NT2/D1 (cell line): ENCODE results near the gene PPP1R17.
A peak's percentile ranks its signal among the peaks of the same experiment; 100 is the strongest.

Experiments
- DNase-seq: peaks from one replicate; pipeline ENCODE4 v3.0.0-alpha.2; 2011; ENCODE audit warnings: low read depth, low spot score
- H3K27me3 ChIP-seq: 2 replicates; pipeline ENCODE4 v1.6.0; 2011; ENCODE audit warnings: mild to moderate bottlenecking; ENCODE audit not compliant: insufficient read length, insufficient read depth
- H3K36me3 ChIP-seq: 2 replicates; pipeline ENCODE4 v1.6.1; 2011; ENCODE audit warnings: mild to moderate bottlenecking, low read length, mixed read lengths; ENCODE audit not compliant: insufficient read depth, insufficient read length
- H3K4me1 ChIP-seq: 2 replicates; pipeline ENCODE4 v1.5.1; 2011; ENCODE audit not compliant: insufficient read depth, insufficient read length
- H3K4me3 ChIP-seq: 2 replicates; pipeline ENCODE4 v1.5.1; 2011; ENCODE audit warnings: low read depth; ENCODE audit not compliant: insufficient read length
- H3K9ac ChIP-seq: 2 replicates; pipeline ENCODE4 v1.6.0; 2011; ENCODE audit warnings: low read depth; ENCODE audit not compliant: insufficient read length
- H3K9me3 ChIP-seq: 2 replicates; pipeline ENCODE4 v1.5.1; 2011; ENCODE audit warnings: mild to moderate bottlenecking, low read length; ENCODE audit not compliant: insufficient read depth
- SUZ12 ChIP-seq: IDR thresholded peaks from 2 replicates; pipeline ENCODE4 v1.6.1; 2011; ENCODE audit not compliant: insufficient read length, insufficient read depth; ENCODE audit errors: extremely low read depth
- YY1 ChIP-seq: IDR thresholded peaks from 2 replicates; pipeline ENCODE4 v1.6.1; 2011; ENCODE audit not compliant: insufficient read length, insufficient read depth
- ZNF274 ChIP-seq: IDR thresholded peaks from 2 replicates; pipeline ENCODE4 v1.6.1; 2011; ENCODE audit warnings: mild to moderate bottlenecking, low read depth, low read length

The PPP1R17 gene

GRCh38 chr7:31651234-31652062, 35.6 kb upstream of the PPP1R17 start:
- no peaks in the 10 kb centered on the region for H3K27me3 ChIP-seq
- peak; percentile 76 for DNase-seq
- TF ChIP-seq SUZ12: no peak
- no peak for TF ChIP-seq ZNF274
- TF ChIP-seq YY1: no peak
- H3K4me1 ChIP-seq: peaks cover 3% of the 10 kb centered on the region
- no peaks in the 10 kb centered on the region for H3K36me3 ChIP-seq
- H3K9ac ChIP-seq: no peak overlapping the region
- no peaks in the 10 kb centered on the region for H3K9me3 ChIP-seq
- H3K4me3 ChIP-seq: no peak overlapping the region

- Histone ChIP-seq H3K27me3 (no peaks in the 10 kb centered on the region), H3K4me1 (peaks cover 3% of the 10 kb centered on the region), H3K36me3 (no peaks in the 10 kb centered on the region), H3K4me3 (no peak overlapping the region), H3K9ac (no peak overlapping the region), H3K9me3 (no peaks in the 10 kb centered on the region)
- DNase-seq: no peak
- TF ChIP-seq YY1: no peak
- no peak for TF ChIP-seq ZNF274
- TF ChIP-seq SUZ12: no peak
These were observed 35.0 kb upstream of the PPP1R17 start for GRCh38 chr7:31652063-31652326.

GRCh38 chr7:31663072-31663471, 23.9 kb upstream of the PPP1R17 start:
- H3K27me3 ChIP-seq: no peaks in the 10 kb centered on the region
- DNase-seq: no peak
- H3K9ac ChIP-seq: no peak overlapping the region
- no peaks in the 10 kb centered on the region for H3K4me1 ChIP-seq
- H3K9me3 ChIP-seq: peaks cover 6% of the 10 kb centered on the region; the same call in 1 of the 2 replicates
- no peaks in the 10 kb centered on the region for H3K36me3 ChIP-seq
- TF ChIP-seq SUZ12 (no peak), YY1 (no peak), ZNF274 (no peak)
- no peak overlapping the region for H3K4me3 ChIP-seq

GRCh38 chr7:31664890-31665289, 22.1 kb upstream of the PPP1R17 start:
- Histone ChIP-seq H3K4me1 (no peaks in the 10 kb centered on the region), H3K9ac (no peak overlapping the region), H3K36me3 (no peaks in the 10 kb centered on the region), H3K27me3 (no peaks in the 10 kb centered on the region), H3K4me3 (no peak overlapping the region), H3K9me3 (peaks cover 8% of the 10 kb centered on the region; the same call in 1 of the 2 replicates)
- no peak for TF ChIP-seq ZNF274
- DNase-seq: no peak

GRCh38 chr7:31665546-31665945, 21.5 kb upstream of the PPP1R17 start:
- no peak for DNase-seq
- Histone ChIP-seq H3K4me1 (no peaks in the 10 kb centered on the region), H3K9ac (no peak overlapping the region), H3K9me3 (peaks cover 12% of the 10 kb centered on the region; the same call in 1 of the 2 replicates), H3K36me3 (no peaks in the 10 kb centered on the region), H3K27me3 (no peaks in the 10 kb centered on the region), H3K4me3 (no peak overlapping the region)
- no peak for TF ChIP-seq YY1
- TF ChIP-seq SUZ12: no peak
- TF ChIP-seq ZNF274: no peak

GRCh38 chr7:31669461-31669860, 17.6 kb upstream of the PPP1R17 start:
- H3K36me3 ChIP-seq: no peaks in the 10 kb centered on the region
- H3K9me3 ChIP-seq: peaks cover 12% of the 10 kb centered on the region; the same call in 1 of the 2 replicates
- H3K9ac ChIP-seq: no peak overlapping the region
- DNase-seq: no peak
- TF ChIP-seq SUZ12: no peak
- TF ChIP-seq YY1: no peak
- TF ChIP-seq ZNF274: no peak
- H3K4me3 ChIP-seq: no peak overlapping the region
- H3K4me1 ChIP-seq: no peaks in the 10 kb centered on the region
- no peaks in the 10 kb centered on the region for H3K27me3 ChIP-seq

- Histone ChIP-seq H3K4me1 (no peaks in the 10 kb centered on the region), H3K9me3 (no peaks in the 10 kb centered on the region), H3K27me3 (no peaks in the 10 kb centered on the region), H3K4me3 (no peak overlapping the region), H3K9ac (no peak overlapping the region), H3K36me3 (no peaks in the 10 kb centered on the region)
- no peak for TF ChIP-seq YY1
- no peak for TF ChIP-seq ZNF274
- DNase-seq: no peak
These were observed 7.3 kb upstream of the PPP1R17 start for GRCh38 chr7:31679574-31680305.
